ENCODE results near the gene TICAM1.

The TICAM1 gene

DNA sequence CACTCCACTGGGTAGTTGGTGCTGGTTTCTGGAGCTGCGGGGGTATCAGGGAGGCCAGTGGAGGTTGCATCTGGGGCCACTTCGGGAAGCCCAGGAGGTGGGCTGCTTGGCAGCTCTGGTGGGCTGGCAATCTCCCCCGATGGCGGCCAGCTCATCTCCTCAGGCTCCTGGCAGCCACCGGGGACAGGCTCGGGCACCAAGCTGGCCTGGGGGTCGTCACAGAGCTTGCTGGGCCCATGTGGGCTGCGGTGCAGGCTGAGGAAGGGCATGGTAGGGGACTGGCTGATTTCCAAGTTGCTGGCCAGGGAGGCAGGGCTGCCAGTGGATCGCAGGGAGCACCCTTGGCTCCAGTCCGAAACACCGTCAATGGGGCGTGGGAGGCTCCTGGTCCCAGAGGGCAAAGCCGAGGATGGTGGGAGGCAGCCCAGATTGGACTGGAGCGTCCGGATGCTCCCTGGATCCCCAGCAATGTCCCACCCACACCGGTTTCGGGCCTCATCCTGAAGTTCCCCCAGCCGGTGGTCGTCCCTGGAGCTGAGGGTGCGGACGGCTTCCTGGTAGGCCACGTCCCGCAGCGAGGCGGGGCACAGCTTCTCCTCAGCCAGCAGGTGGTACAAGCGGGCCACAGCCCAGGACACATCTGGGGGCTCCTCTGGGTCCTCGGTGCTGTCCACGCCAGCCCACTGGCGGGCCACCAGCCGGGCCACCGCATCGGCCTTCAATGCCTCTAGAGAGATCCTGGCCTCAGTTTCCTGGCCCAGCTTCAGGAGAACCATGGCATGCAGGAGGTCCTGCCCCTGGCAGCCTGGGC lies 13.8 kb downstream of the TICAM1 start:
- no peak for DNase-seq
- Histone ChIP-seq H3K27ac (no peak overlapping the region), H3K4me3 (ENCODE audit: low read depth, low read length) (no peak overlapping the region), H3K27me3 (replicated peaks) (no peaks in the 10 kb centered on the region), H3K36me3 (replicated peaks) (peaks cover 23% of the 10 kb centered on the region)
- TF ChIP-seq, protein P1, sequence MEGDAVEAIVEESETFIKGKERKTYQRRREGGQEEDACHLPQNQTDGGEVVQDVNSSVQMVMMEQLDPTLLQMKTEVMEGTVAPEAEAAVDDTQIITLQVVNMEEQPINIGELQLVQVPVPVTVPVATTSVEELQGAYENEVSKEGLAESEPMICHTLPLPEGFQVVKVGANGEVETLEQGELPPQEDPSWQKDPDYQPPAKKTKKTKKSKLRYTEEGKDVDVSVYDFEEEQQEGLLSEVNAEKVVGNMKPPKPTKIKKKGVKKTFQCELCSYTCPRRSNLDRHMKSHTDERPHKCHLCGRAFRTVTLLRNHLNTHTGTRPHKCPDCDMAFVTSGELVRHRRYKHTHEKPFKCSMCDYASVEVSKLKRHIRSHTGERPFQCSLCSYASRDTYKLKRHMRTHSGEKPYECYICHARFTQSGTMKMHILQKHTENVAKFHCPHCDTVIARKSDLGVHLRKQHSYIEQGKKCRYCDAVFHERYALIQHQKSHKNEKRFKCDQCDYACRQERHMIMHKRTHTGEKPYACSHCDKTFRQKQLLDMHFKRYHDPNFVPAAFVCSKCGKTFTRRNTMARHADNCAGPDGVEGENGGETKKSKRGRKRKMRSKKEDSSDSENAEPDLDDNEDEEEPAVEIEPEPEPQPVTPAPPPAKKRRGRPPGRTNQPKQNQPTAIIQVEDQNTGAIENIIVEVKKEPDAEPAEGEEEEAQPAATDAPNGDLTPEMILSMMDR (IDR thresholded peaks at IDR 0.05; ENCODE audit: low read depth, low read length, missing control alignments): no peak
- in situ Hi-C loops (cut with HindIII; ENCODE audit: low pct_ligation_motif_present, low sequenced_read_pairs): no loop called here

DNA sequence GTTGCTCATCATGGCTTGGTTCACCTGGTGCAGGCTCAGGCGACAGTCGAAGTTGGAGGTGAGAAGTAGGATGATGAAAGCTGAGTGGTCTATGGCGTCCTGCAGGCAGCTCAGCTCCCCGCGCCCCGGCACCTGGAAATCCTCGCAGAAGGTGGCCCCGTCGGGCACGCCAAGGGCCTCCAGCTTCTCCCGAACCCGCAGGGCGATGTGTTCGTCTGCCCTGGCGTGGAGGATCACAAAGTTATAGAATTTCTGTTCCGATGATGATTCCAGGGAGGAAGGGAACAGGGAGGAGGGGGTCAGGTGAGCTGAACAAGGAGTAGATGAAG lies 14.6 kb downstream of the TICAM1 start:
- Histone ChIP-seq H3K4me3 (ENCODE audit: low read depth, low read length) (no peak overlapping the region), H3K27ac (no peak overlapping the region), H3K27me3 (replicated peaks) (no peaks in the 10 kb centered on the region), H3K36me3 (replicated peaks) (peaks cover 23% of the 10 kb centered on the region)
- TF ChIP-seq, protein P1 (IDR thresholded peaks at IDR 0.05; ENCODE audit: low read depth, low read length, missing control alignments): no peak
- no peak for DNase-seq
- in situ Hi-C loops (cut with HindIII; ENCODE audit: low pct_ligation_motif_present, low sequenced_read_pairs): no loop called here

DNA sequence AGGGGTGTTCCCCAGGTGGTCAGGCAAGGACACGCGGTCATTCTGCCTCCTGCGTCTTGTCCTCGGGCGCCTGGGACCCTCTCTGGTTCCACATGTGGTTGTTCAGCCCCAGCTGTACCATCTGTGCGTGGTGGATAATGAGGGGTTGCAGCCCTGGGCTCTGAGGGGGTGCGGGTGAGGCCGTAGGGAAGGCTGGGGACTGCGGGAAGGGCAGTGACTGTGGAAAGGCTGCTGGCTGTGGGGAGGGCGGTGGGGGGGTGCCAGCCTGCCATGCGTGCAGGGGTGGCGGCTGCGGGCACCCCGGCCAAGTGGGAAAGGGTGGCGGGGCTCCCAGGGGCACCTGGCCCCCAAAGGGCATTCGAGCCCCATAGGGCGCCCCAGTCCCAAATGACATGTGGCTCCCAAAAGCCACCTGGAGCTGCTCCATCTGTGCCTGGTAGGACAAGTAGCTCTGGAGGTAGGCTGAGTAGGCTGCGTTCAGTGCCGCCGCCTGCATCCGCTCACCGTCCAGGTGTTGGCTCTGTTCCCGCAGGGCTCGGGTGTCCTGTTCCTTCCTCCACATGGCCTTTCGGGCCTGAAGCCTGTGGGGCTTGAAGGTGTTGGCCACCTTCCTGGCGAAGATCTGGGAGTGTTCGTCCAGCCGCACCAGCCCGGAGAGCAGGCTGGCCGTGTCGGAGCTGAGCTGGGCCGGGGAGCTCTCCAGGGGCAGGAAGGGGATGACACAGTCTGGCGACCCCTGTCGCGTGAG lies 15.1 kb downstream of the TICAM1 start:
- Histone ChIP-seq H3K4me3 (ENCODE audit: low read depth, low read length) (no peak overlapping the region), H3K36me3 (replicated peaks) (peaks cover 23% of the 10 kb centered on the region), H3K27me3 (replicated peaks) (no peaks in the 10 kb centered on the region), H3K27ac (no peak overlapping the region)
- TF ChIP-seq, protein P1 (IDR thresholded peaks at IDR 0.05; ENCODE audit: low read depth, low read length, missing control alignments): no peak
- no peak for DNase-seq
- in situ Hi-C loops (cut with HindIII; ENCODE audit: low pct_ligation_motif_present, low sequenced_read_pairs): no loop called here

DNA sequence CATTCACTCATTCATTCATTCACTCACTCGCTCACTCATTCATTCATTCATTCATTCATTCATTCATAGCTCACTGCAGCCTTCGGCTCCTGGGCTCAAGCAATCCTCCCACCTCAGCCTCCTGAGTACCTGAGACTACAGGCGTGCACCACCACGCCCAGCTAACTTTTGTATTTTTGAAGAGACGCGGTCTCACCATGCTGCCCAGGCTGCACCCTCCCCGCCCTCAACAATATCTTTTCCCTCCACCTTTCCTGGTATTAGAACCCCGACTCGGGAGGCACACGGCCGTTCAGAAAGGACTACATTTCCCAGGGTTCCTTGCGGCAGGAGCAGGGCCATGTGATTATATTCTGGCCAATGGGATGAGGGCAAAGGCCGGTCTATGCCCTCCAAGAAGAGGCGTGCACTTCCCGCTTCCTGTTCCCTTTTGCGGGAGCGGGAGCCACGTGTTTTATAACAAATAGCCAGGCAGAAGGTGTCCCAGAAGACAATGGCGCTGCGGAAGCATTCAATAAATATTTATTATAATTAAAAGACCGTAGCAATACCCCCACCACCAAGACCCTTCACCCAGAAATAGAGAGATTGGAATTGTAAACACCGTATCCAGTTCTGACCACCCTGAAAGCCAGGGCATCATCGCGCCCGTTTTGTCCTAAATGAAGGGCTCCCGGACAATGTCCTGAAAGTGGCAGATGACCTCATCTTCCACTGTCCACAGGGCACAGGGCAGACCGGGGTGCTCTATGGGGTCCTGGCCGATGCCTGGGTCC lies 15.9 kb downstream of the TICAM1 start:
- peaks cover 21% of the 10 kb centered on the region for H3K36me3 ChIP-seq (replicated peaks)
- peak overlapping the region; percentile 24 for H3K4me3 ChIP-seq (ENCODE audit: low read depth, low read length)
- DNase-seq: peak; percentile 92
- in situ Hi-C loops (cut with HindIII; ENCODE audit: low pct_ligation_motif_present, low sequenced_read_pairs): no loop called here
- H3K27me3 ChIP-seq (replicated peaks): no peaks in the 10 kb centered on the region
- H3K27ac ChIP-seq: no peak overlapping the region
- TF ChIP-seq, protein P1 (IDR thresholded peaks at IDR 0.05; ENCODE audit: low read depth, low read length, missing control alignments): no peak

DNA sequence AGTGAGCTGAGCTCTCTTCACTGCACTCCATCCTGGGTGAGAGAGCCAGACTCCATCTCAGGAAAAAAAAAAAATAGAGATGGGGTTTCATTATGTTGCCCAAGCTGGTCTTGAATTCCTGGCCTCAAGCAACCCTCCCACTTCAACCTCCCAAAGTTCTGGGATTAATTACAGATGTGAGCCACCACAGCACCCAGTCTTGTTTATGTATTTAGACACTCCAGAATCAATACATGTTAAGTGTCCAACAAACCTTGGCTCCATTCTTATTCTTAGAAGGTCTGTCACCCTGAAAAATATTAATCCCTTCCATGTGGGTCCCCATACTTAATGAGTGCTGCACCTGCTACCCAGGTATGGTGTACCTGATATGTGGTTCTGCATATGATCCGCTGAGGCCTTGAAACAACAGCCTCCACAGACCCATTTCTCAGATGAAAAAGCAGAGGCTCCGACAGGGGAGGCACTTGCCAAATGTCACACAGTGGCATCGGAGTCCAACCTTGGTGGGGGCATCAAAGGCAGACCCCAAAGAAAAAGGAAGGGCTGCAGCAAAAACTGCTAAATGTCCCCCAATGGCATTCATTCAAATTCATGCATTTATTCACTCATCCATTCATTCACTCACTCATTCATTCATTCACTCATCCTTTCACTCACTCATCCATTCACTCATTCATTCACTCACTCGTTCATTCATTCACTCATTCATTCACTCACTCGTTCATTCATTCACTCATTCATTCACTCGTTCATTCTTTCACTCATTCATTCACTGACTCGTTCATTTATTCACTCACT lies 16.7 kb downstream of the TICAM1 start:
- in situ Hi-C loops (cut with HindIII; ENCODE audit: low pct_ligation_motif_present, low sequenced_read_pairs): no loop called here
- no peaks in the 10 kb centered on the region for H3K27me3 ChIP-seq (replicated peaks)
- H3K4me3 ChIP-seq (ENCODE audit: low read depth, low read length): no peak overlapping the region
- TF ChIP-seq, protein P1 (IDR thresholded peaks at IDR 0.05; ENCODE audit: low read depth, low read length, missing control alignments): no peak
- no peak overlapping the region for H3K27ac ChIP-seq
- no peak for DNase-seq
- peaks cover 21% of the 10 kb centered on the region for H3K36me3 ChIP-seq (replicated peaks)

Measured in brain microvascular endothelial cell (primary cell).